H9 (cell line): ENCODE measurements around the gene ADGRL3. TPM values are rescaled to one million over a fixed set of nuclear protein-coding genes. Genes with fewer than 3 reads are reported as not detected.

ENCODE experiments used
- DNase-seq: peaks from one replicate; pipeline ENCODE4 v3.0.0-alpha.2; 2017
- H2AFZ ChIP-seq: one replicate; pipeline ENCODE4 v1.6.1; 2013; ENCODE audit warnings: mild to moderate bottlenecking, low read length, control low read depth, moderate library complexity
- H2AK5ac ChIP-seq: 2 replicates; pipeline ENCODE4 v1.6.1; 2013; ENCODE audit warnings: low read length, control low read depth, mixed read lengths; ENCODE audit not compliant: insufficient read length
- H2BK120ac ChIP-seq: one replicate; pipeline ENCODE4 v1.6.1; 2013; ENCODE audit warnings: low read depth, mild to moderate bottlenecking, low read length, control low read depth, inconsistent platforms; ENCODE audit not compliant: poor library complexity, severe bottlenecking
- H2BK12ac ChIP-seq: 2 replicates; pipeline ENCODE4 v1.6.1; 2013; ENCODE audit warnings: low read length, control low read depth, mixed read lengths, low read depth; ENCODE audit not compliant: insufficient read length
- H2BK15ac ChIP-seq: 2 replicates; pipeline ENCODE4 v1.6.1; 2013; ENCODE audit warnings: low read depth, low read length, control low read depth
- H2BK20ac ChIP-seq: one replicate; pipeline ENCODE4 v1.6.1; 2013; ENCODE audit warnings: low read depth, mild to moderate bottlenecking, low read length, control low read depth, inconsistent platforms; ENCODE audit not compliant: poor library complexity, severe bottlenecking
- H2BK5ac ChIP-seq: 2 replicates; pipeline ENCODE4 v1.6.1; 2013; ENCODE audit warnings: low read length, control low read depth, mixed read lengths; ENCODE audit not compliant: insufficient read length
- H3K14ac ChIP-seq: 2 replicates; pipeline ENCODE4 v1.6.1; 2013; ENCODE audit warnings: low read length, control low read depth; ENCODE audit not compliant: insufficient read depth
- H3K18ac ChIP-seq: 2 replicates; pipeline ENCODE4 v1.6.1; 2013; ENCODE audit warnings: low read depth, mild to moderate bottlenecking, mixed read lengths, low read length, control low read depth; ENCODE audit not compliant: insufficient read length
- H3K23ac ChIP-seq: 2 replicates; pipeline ENCODE4 v1.6.1; 2013; ENCODE audit warnings: low read length, control low read depth, mixed read lengths, low read depth; ENCODE audit not compliant: insufficient read length
- H3K23me2 ChIP-seq: 2 replicates; pipeline ENCODE4 v1.6.1; 2013; ENCODE audit warnings: low read depth, mild to moderate bottlenecking, mixed read lengths, low read length, control low read depth; ENCODE audit not compliant: insufficient read length, poor library complexity, severe bottlenecking
- H3K27ac ChIP-seq: 2 replicates; pipeline ENCODE4 v1.5.1; 2013; ENCODE audit warnings: low read length, control low read depth, mixed read lengths, low read depth; ENCODE audit not compliant: insufficient read length
- H3K27me3 ChIP-seq: 2 replicates; pipeline ENCODE4 v1.6.1; 2013; ENCODE audit warnings: low read length, control low read depth, inconsistent platforms; ENCODE audit not compliant: insufficient read depth
- H3K4ac ChIP-seq: 2 replicates; pipeline ENCODE4 v1.6.1; 2013; ENCODE audit warnings: low read depth, mild to moderate bottlenecking, control low read depth, inconsistent platforms, low read length, moderate library complexity
- H3K4me1 ChIP-seq: 2 replicates; pipeline ENCODE4 v1.6.1; 2013; ENCODE audit warnings: low read length, control low read depth, inconsistent platforms; ENCODE audit not compliant: insufficient read depth
- H3K4me2 ChIP-seq: 2 replicates; pipeline ENCODE4 v1.6.1; 2013; ENCODE audit warnings: low read length, control low read depth, mixed read lengths; ENCODE audit not compliant: insufficient read length, insufficient read depth
- H3K56ac ChIP-seq: 2 replicates; pipeline ENCODE4 v1.6.1; 2013; ENCODE audit warnings: low read depth, mild to moderate bottlenecking, mixed read lengths, low read length, control low read depth; ENCODE audit not compliant: insufficient read length
- H3K79me1 ChIP-seq: 2 replicates; pipeline ENCODE4 v1.6.1; 2013; ENCODE audit warnings: low read depth, mild to moderate bottlenecking, moderate library complexity, low read length, control low read depth, inconsistent platforms; ENCODE audit not compliant: insufficient read depth, poor library complexity, severe bottlenecking
- H3K79me2 ChIP-seq: 2 replicates; pipeline ENCODE4 v1.6.1; 2013; ENCODE audit warnings: low read length, control low read depth, inconsistent platforms; ENCODE audit not compliant: insufficient read depth
- H3K9ac ChIP-seq: 2 replicates; pipeline ENCODE4 v1.6.1; 2013; ENCODE audit warnings: low read length, control low read depth, mixed read lengths; ENCODE audit not compliant: insufficient read length; ENCODE audit errors: extremely low read depth
- H3K9me3 ChIP-seq: one replicate; pipeline ENCODE4 v1.6.1; 2013; ENCODE audit warnings: low read depth, low read length, inconsistent platforms; ENCODE audit not compliant: control insufficient read depth
- H3T11ph ChIP-seq: one replicate; pipeline ENCODE4 v1.6.1; 2013; ENCODE audit warnings: mild to moderate bottlenecking, low read length, control low read depth, inconsistent platforms
- H4K20me1 ChIP-seq: one replicate; pipeline ENCODE4 v1.6.1; 2013; ENCODE audit not compliant: control insufficient read depth, insufficient read length, insufficient read depth
- H4K5ac ChIP-seq: 2 replicates; pipeline ENCODE4 v1.6.1; 2013; ENCODE audit warnings: low read depth, mild to moderate bottlenecking, mixed read lengths, low read length, control low read depth; ENCODE audit not compliant: insufficient read length
- H4K8ac ChIP-seq: replicated peaks from 2 replicates; pipeline ENCODE4 v1.6.1; 2013; ENCODE audit warnings: low read length, control low read depth, mixed read lengths, low read depth; ENCODE audit not compliant: insufficient read length
- H4K91ac ChIP-seq: 2 replicates; pipeline ENCODE4 v1.6.1; 2013; ENCODE audit warnings: low read depth, mild to moderate bottlenecking, moderate library complexity, mixed read lengths, low read length, control low read depth; ENCODE audit not compliant: insufficient read length
- H3K27ac Mint-ChIP-seq, 3 experiments: 2 replicates in 2 of 3; 3 replicates in 1 of 3; pipeline ENCODE4 v1.8.0; 2020 to 2021; ENCODE audit warnings: mixed read lengths in 3 of 3, mild to moderate bottlenecking in 1 of 3, moderate library complexity in 1 of 3
- H3K27me3 Mint-ChIP-seq: 2 replicates; pipeline ENCODE4 v1.8.0; 2021; ENCODE audit warnings: low read depth, mild to moderate bottlenecking, moderate library complexity, mixed read lengths
- H3K36me3 Mint-ChIP-seq, 3 experiments: 2 replicates in 2 of 3; 3 replicates in 1 of 3; pipeline ENCODE4 v1.8.0; 2020 to 2021; ENCODE audit warnings: low read depth in 3 of 3, mixed read lengths in 3 of 3; ENCODE audit not compliant: insufficient read depth in 1 of 3
- H3K4me1 Mint-ChIP-seq, 2 experiments: 2 replicates each; pipeline ENCODE4 v1.8.0; 2020; ENCODE audit warnings: mixed read lengths in 2 of 2
- H3K4me3 Mint-ChIP-seq, 2 experiments: 2 replicates in 1 of 2; 3 replicates in 1 of 2; pipeline ENCODE4 v1.8.0; 2020 to 2021; ENCODE audit warnings: mild to moderate bottlenecking in 2 of 2, mixed read lengths in 2 of 2, moderate library complexity in 1 of 2
- H3K9me3 Mint-ChIP-seq, 2 experiments: 2 replicates in 1 of 2; 3 replicates in 1 of 2; pipeline ENCODE4 v1.8.0; 2020; ENCODE audit warnings: mild to moderate bottlenecking in 2 of 2, mixed read lengths in 2 of 2, moderate library complexity in 1 of 2
- WGBS: extraction: QIAGEN DNeasy Blood & Tissue Kit; methylation state at CpG from one replicate; pipeline ENCODE4 v1.1.7; 2013; ENCODE audit warnings: missing lambda C conversion rate, low lambda C conversion rate, mixed read lengths; ENCODE audit not compliant: insufficient read length; ENCODE audit errors: extremely low coverage; 5-methylcytosine and 5-hydroxymethylcytosine counted together
- total RNA-seq: library from RNA; stranded (reverse); gene quantifications from 2 replicates; pipeline ENCODE4 v1.2.1, GENCODE V29; 2021
- TF ChIP-seq, protein P1 (sequence below): fragments of 200-600 bp; sonication (generic); conservative IDR thresholded peaks from 3 replicates; pipeline ENCODE4 v1.8.0; 2021; ENCODE audit warnings: antibody characterized with exemption, mild to moderate bottlenecking

Gene ADGRL3
- total RNA-seq, 1 experiment from 2014 or later: 5.9 TPM

DNA sequence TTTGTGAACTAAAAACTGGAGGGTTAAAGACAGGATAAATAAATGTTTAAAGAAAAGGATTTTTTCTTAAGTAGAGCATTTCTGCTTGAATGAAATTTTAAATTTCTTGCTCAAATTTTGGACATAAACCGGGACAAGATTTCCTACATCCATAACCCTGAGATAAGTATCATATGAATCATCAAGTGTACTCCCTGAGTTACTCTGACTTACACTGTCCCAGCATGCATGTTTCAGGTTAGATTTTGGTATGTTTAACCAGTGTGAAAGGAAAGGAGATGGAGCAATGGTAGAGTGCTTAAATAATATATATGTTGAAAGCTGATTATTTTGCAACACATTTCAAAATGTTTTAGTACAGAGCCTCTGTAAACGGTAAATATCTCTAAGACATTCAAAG is 175.2 kb downstream of the ADGRL3 start:
- Histone ChIP-seq H2AK5ac (no peak overlapping the region), H3T11ph (no peak overlapping the region), H3K9me3 (no peaks in the 10 kb centered on the region), H2BK12ac (no peak overlapping the region), H2AFZ (no peak overlapping the region), H3K4me2 (no peak overlapping the region), H3K27ac (no peak overlapping the region), H3K18ac (no peak overlapping the region), H3K4ac (no peak overlapping the region), H4K91ac (no peak overlapping the region), H4K20me1 (no peaks in the 10 kb centered on the region), H2BK5ac (no peak overlapping the region), H2BK120ac (no peak overlapping the region), H3K4me1 (no peaks in the 10 kb centered on the region), H3K23ac (no peak overlapping the region), H3K79me2 (no peaks in the 10 kb centered on the region), H3K79me1 (no peaks in the 10 kb centered on the region), H4K8ac (no peak overlapping the region), H3K9ac (no peak overlapping the region), H4K5ac (no peak overlapping the region), H3K27me3 (no peaks in the 10 kb centered on the region), H3K56ac (no peak overlapping the region), H2BK20ac (no peak overlapping the region), H3K23me2 (no peaks in the 10 kb centered on the region), H2BK15ac (no peak overlapping the region), H3K14ac (no peak overlapping the region)
- Mint-ChIP-seq H3K27ac (no peak overlapping the region; a peak in 1 of 7 replicates), H3K27me3 (no peaks in the 10 kb centered on the region), H3K4me1 (peaks cover 13 to 25% of the 10 kb centered on the region in 2 experiments), H3K9me3 (peaks cover 17 to 19% of the 10 kb centered on the region in 2 experiments), H3K36me3 (peaks cover 3 to 25% (median 16%) of the 10 kb centered on the region in 3 experiments; a peak in 6 of 7 replicates), H3K4me3 (no peak overlapping the region)
- DNase-seq: no peak
- WGBS: no CpG with 5 or more reads among the region's 2 CpGs
- TF ChIP-seq, protein P1, sequence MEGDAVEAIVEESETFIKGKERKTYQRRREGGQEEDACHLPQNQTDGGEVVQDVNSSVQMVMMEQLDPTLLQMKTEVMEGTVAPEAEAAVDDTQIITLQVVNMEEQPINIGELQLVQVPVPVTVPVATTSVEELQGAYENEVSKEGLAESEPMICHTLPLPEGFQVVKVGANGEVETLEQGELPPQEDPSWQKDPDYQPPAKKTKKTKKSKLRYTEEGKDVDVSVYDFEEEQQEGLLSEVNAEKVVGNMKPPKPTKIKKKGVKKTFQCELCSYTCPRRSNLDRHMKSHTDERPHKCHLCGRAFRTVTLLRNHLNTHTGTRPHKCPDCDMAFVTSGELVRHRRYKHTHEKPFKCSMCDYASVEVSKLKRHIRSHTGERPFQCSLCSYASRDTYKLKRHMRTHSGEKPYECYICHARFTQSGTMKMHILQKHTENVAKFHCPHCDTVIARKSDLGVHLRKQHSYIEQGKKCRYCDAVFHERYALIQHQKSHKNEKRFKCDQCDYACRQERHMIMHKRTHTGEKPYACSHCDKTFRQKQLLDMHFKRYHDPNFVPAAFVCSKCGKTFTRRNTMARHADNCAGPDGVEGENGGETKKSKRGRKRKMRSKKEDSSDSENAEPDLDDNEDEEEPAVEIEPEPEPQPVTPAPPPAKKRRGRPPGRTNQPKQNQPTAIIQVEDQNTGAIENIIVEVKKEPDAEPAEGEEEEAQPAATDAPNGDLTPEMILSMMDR: no peak
